Stimulated activated CD8-positive, alpha-beta memory T cell treated with anti-CD3 and anti-CD28 coated beads, Interleukin-4, amount 100 ng/mL, for 1 hour (primary cell): ENCODE results near the gene IGFL3.

Experiments used
- DNase-seq, 2 donors: peaks; one replicate each; pipeline ENCODE4 v3.0.0-alpha.2; 2020; ENCODE audit warnings: low read depth in 2 of 2, low spot score in 1 of 2

The IGFL3 gene

GRCh38 chr19:46077815-46078167 lies 46.7 kb downstream of the IGFL3 start:
- no peak for DNase-seq

- DNase-seq = no peak
Measured at GRCh38 chr19:46076951-46077814, 47.3 kb downstream of the IGFL3 start.

GRCh38 chr19:46076031-46076880 lies 48.2 kb downstream of the IGFL3 start:
- DNase-seq = no peak

GRCh38 chr19:46073268-46073922 lies 51.1 kb downstream of the IGFL3 start:
- DNase-seq = no peak
